ENCODE data around the gene CDK3. TPM values are rescaled to one million over a fixed set of nuclear protein-coding genes. Genes with fewer than 3 reads are reported as not detected.

Gene CDK3
- total and polyA plus RNA-seq, 9 of the 15 experiments (the other 6 are each of a cell fraction or from before 2014, with no cell fraction given), result 0.55 to 8.2 (median 4.7) TPM

DNA sequence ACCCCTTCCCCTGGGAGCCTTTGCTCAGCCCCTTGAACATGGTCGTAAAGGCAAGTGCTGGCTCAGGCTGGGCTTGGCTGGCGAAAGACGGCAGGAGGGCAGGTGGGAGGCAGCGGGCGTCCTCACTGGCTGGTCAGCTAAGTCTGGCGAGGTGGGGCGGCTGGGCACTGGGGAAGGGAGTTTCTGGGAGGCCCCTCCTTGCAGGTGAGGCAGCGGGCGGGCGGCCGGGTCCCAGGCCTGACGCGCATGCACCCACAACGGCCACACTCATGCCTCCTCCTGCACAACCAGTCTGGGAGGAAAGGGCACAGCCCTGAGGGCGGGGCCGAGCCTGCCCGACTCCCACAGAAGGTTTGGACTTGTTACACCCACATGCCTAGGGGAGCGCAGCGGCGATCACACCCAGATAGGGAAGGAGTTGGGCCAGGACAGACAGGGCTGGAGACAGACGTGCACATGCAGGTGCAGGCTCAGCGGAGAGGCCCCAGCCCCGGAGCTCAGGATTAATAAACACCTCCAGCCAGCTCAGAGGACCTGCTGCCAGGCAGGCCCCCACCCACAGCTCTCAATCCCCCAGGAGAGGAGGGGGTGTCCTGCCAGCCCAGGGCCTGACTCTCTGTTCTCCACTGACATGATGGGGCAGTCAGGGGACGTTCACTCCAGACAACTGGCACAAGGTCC lies 26.6 kb downstream of the CDK3 start, which contains the start of gene EVPL (continued):
- no peak for TF ChIP-seq SRSF3 (IDR thresholded peaks at IDR 0.05; ENCODE audit: insufficient read depth, low read length)

DNA sequence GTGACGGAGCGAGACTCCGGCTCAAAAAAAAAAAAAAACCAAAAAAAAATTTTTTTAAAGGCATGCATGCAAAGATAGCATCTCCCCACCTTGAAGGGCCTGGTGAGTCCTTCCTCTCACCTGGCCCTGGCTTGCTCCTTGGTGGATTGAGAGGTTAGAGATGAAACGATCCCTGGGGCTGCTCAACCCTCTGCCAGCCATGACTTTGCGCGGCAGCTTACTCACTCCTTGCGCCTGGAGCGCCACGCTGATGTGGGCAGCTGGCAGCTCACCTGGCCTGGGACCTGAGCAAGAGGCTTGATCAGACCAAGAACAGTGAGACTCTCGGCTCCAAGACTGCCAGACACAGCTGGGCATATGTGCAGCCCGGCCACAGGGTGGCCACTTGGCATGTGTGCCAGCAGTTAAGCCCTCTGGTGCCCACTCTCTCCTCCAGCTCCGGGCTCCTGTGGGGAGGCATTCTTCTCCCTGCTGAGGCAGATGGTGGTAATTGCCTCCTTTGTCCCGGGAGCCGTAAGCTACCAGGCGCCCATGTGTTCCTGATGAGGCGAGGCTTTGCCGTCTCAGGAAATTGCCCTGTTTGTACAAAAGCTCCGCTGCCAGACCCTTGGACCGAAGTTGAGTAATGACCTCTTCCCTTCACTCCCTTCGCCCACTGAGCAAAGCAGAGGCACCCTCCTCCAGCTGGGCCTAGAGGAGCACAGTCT lies 31.6 kb downstream of the CDK3 start:
- H3K79me2 ChIP-seq (ENCODE audit: control insufficient read depth, insufficient read depth, low read length), result no peaks in the 10 kb centered on the region
- no peak overlapping the region for H2AFZ ChIP-seq (ENCODE audit: low read depth, low read length)
- in situ Hi-C loops (cut with MboI), result no loop called here
- no peaks in the 10 kb centered on the region for H3K9me1 ChIP-seq (ENCODE audit: control insufficient read depth, insufficient read depth, low read length)
- ATAC-seq (no peak), FAIRE-seq (no peak), DNase-seq (ENCODE audit: extremely low read depth in 1 of 4, low spot score in 3 of 4) (no peak)
- H3K4me1 ChIP-seq (replicated peaks in 1 of 2; ENCODE audit: control insufficient read depth in 2 of 2, insufficient read depth in 2 of 2, low read length in 2 of 2), result peaks cover 8 to 23% of the 10 kb centered on the region in 2 experiments
- H3K27me3 ChIP-seq (ENCODE audit: control insufficient read depth in 2 of 2, insufficient read depth in 2 of 2, low read length in 2 of 2), result no peaks in the 10 kb centered on the region
- H4K20me1 ChIP-seq (replicated peaks; ENCODE audit: control insufficient read depth, insufficient read depth, low read length), result no peaks in the 10 kb centered on the region
- ChIA-PET POLR2A (interaction anchor here (0.6 to 0.8 kb wide), 3 partner anchors 38 to 1016 kb away, joined by 3 to 4 read pairs (median 4); no protein-coding TSS in a partner anchor), CTCF (ENCODE audit: low intra/inter-chr PET ratio) (no interaction called here)
- peak overlapping the region in 1 of 2 experiments; percentile 35; a peak in 2 of 4 replicates for H3K9ac ChIP-seq (ENCODE audit: insufficient read depth in 1 of 2, low read depth in 2 of 2, low read length in 2 of 2)
- intact Hi-C loops (cut with micrococcal nuclease), result no loop called here
- BruUV-seq (replicated peaks), result no TSS peak
- no peak overlapping the region for H3K4me3 ChIP-seq
- H3K36me3 ChIP-seq (ENCODE audit: control insufficient read depth, insufficient read depth, low read length), result no peaks in the 10 kb centered on the region
- 78% methylated on average over 17 of the region's 20 CpGs for WGBS (ENCODE audit: insufficient coverage, low coverage, missing lambda C conversion rate)
- no peak overlapping the region for H3K4me2 ChIP-seq (ENCODE audit: insufficient read depth, low read length)
- TF ChIP-seq ZNF507 (tag; conservative IDR thresholded peaks at IDR 0.05), result no peak
- no peak for TF ChIP-seq MAFK (IDR thresholded peaks at IDR 0.05; ENCODE audit: low read length)
- TF ChIP-seq SRF (CRISPR knock-in tag; IDR thresholded peaks at IDR 0.05), result no peak
- TF ChIP-seq RBBP5 (IDR thresholded peaks at IDR 0.05; ENCODE audit: borderline replicate concordance, insufficient read depth, low read length, poor library complexity, severe bottlenecking), result no peak
- TF ChIP-seq, protein P1, sequence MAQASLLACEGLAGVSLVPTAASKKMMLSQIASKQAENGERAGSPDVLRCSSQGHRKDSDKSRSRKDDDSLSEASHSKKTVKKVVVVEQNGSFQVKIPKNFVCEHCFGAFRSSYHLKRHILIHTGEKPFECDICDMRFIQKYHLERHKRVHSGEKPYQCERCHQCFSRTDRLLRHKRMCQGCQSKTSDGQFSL (CRISPR knock-in tag; IDR thresholded peaks at IDR 0.05), result no peak
- TF ChIP-seq, protein P1 (tag; IDR thresholded peaks at IDR 0.05), result no peak
- no peak for TF ChIP-seq NCOA6 (IDR thresholded peaks at IDR 0.05)
- no peak for TF ChIP-seq RHOXF2B (CRISPR knock-in tag; conservative IDR thresholded peaks at IDR 0.05)
- no peak for TF ChIP-seq DDX20 (tag; IDR thresholded peaks at IDR 0.05; ENCODE audit: low read depth)
- TF ChIP-seq FOXA3 (CRISPR knock-in tag; conservative IDR thresholded peaks at IDR 0.05 in 1 of 2, IDR thresholded peaks at IDR 0.05 in 1 of 2), result no peak
- no peak for TF ChIP-seq STAT5B (CRISPR knock-in tag; IDR thresholded peaks at IDR 0.05)
- TF ChIP-seq SP1 (CRISPR knock-in tag; IDR thresholded peaks at IDR 0.05), result no peak
- no peak for TF ChIP-seq ZNF23 (CRISPR knock-in tag; IDR thresholded peaks at IDR 0.05)
- no peak for TF ChIP-seq POLR2G (IDR thresholded peaks at IDR 0.05; ENCODE audit: low read depth, low read length)
- no peak for TF ChIP-seq ZNF354B (CRISPR knock-in tag; IDR thresholded peaks at IDR 0.05)
- TF ChIP-seq, protein P2, sequence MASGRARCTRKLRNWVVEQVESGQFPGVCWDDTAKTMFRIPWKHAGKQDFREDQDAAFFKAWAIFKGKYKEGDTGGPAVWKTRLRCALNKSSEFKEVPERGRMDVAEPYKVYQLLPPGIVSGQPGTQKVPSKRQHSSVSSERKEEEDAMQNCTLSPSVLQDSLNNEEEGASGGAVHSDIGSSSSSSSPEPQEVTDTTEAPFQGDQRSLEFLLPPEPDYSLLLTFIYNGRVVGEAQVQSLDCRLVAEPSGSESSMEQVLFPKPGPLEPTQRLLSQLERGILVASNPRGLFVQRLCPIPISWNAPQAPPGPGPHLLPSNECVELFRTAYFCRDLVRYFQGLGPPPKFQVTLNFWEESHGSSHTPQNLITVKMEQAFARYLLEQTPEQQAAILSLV (tag; IDR thresholded peaks at IDR 0.05), result no peak
- no peak overlapping the region for H3K27ac ChIP-seq (ENCODE audit: extremely low read depth, low read depth, low read length)
- no peaks in the 10 kb centered on the region for H3K9me3 ChIP-seq (replicated peaks; ENCODE audit: control insufficient read depth, insufficient read depth, low read depth, low read length)

All from K562 (cell line).